C4-2B (cell line): ENCODE measurements around the gene PNMA6E.

ENCODE experiments used
- H3K27ac ChIP-seq: fragments of 450-650 bp; 2 replicates; pipeline ENCODE4 v1.5.1; 2017
- CTCF ChIP-seq: fragments of 450-650 bp; conservative IDR thresholded peaks from 2 replicates; pipeline ENCODE4 v1.5.1; 2017; ENCODE audit warnings: mild to moderate bottlenecking
- ZFX ChIP-seq: fragments of 450-650 bp; IDR thresholded peaks from 2 replicates; pipeline ENCODE4 v1.6.1; 2017

PNMA6E gene

DNA sequence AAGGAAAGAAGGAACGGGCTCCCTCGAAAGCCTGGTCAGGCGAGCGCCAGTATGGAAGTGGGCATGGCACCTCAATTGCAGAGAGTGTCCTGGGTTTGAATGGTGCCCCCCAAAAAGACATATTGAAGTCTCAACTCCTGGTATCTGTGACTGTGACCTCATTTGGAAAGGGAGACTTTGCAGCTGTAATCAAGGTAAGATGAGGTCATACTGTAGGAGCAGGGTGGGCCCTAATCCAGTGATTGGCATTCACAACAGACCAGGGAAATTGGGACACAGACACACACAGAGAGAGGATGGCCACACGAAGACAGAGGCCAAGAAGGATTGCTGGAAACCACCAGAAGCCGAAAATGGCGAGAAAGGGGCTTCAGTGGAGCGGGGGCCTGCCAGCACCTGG, 16.5 kb upstream of the PNMA6E start:
- no peak for TF ChIP-seq CTCF
- no peak for TF ChIP-seq ZFX
- no peak overlapping the region for H3K27ac ChIP-seq

- TF ChIP-seq CTCF (no peak), ZFX (no peak)
- H3K27ac ChIP-seq, result no peak overlapping the region
Observed at GRCh38 chrX:153416781-153417450, 15.8 kb upstream of the PNMA6E start.

- TF ChIP-seq ZFX (no peak), CTCF (no peak)
- H3K27ac ChIP-seq, result no peak overlapping the region
Observed at GRCh38 chrX:153414856-153415510, 13.8 kb upstream of the PNMA6E start.

DNA sequence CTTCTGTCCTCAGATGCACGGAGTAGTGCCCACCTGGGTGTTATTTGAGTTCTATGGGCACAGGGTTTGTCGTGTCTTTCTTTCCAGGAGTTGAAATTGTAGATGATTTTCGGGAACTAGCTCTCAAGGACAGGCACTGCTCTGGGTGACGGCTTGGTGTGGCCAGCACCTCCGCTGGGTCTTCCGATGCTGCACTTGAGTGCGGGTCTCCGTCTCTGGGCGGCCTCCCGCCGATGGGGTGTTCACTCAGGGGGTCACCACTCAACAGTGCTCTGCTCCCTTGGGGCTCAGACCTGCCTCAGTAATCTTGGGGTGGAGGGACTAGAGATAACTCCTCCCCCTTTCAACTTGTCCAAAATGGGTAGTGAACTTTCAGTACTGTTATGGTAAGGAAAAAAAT, 12.6 kb upstream of the PNMA6E start:
- no peak for TF ChIP-seq CTCF
- H3K27ac ChIP-seq, result no peak overlapping the region

DNA sequence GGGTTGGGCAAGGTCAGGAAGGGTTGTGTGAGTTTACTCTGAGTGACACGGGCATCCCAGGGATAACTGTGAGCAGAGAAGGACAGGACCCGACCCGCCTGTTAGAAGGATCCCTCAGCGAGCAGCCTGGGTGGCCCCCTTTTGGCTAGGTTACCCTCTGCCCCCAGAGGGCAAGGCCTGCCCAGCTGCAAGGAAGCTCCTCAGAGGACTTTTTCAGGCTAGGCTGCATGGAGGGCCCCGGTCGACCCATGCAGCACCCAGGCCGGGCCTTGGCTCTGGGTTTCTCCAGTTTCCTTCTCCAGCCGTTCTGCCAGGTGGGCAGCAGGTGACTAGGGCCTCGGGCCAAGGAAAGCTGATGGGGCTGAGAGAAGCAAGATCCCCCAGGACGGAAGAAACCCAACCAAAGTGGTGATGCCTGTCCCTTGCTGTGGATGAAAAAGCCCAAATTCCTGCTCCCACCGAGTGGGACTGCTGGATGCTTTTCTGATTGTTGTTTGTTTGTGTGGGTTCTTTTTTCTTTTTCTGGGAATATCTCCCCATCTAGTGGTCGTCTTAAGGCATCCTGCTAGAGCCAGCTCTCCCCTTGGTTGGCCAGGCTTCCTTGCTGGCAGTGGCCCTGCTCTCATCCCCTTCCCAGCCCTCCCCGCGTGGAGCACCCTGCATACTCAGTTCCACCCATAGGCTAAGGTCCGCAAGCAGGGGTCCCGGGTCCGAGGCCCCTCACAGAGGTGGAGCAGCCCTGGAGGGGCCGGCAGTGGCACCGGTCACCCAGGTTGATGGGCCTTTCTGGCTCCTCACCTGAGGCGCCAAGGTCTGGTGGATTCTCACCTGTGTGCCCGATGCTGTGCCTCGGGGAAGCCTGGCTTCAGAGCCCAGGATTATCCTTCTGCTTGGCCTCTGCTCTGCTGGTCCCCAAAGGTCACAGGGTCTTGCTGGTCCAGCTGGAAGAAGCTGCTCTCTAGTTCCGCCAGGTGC, 11.9 kb upstream of the PNMA6E start:
- H3K27ac ChIP-seq, result no peak overlapping the region
- TF ChIP-seq ZFX, result no peak
- no peak; the same call in 1 of the 2 replicates for TF ChIP-seq CTCF

DNA sequence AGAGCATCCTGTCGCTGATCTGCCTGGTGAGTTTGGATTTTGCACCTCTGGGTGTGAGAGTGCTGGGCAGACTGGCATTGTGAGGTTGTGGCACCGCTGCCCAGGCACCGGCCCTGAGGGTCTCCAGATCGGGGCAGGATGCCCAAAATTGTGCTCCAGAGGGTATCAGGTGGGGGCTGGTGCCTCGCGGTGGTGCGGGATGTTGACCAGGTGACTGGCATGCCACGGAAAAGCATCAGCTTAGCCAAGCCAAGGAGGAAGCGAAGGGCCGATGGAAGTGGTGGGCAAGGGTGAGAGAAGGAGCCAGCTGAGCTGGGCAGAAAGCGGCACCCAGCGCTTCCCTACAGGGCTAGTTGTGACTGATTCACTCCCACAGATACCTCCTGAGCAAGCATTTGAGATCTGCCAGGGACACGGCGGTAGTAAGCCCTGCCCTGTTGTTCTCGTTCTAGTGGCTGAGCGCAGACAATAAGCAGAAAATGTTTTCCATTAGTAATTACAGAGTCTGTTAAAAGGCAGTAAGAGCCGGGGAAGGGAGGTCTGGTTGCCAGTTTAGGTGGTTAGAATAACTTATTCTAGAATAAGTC, 10.9 kb upstream of the PNMA6E start:
- TF ChIP-seq ZFX (no peak), CTCF (no peak)
- no peak overlapping the region for H3K27ac ChIP-seq
